GM03348 (cell line): ENCODE results near the gene PRSS12.

Source experiments
- DNase-seq: peaks from one replicate; pipeline ENCODE4 v3.0.0; 2012; ENCODE audit warnings: low spot score

Gene PRSS12

GRCh38 chr4:118357601-118358000, 4.8 kb upstream of the PRSS12 start:
- DNase-seq = no peak

- DNase-seq = no peak
Measured at GRCh38 chr4:118356731-118357130, 3.9 kb upstream of the PRSS12 start.

- DNase-seq = no peak
Measured at GRCh38 chr4:118356111-118356510, 3.3 kb upstream of the PRSS12 start.

GRCh38 chr4:118354913-118355312, 2.1 kb upstream of the PRSS12 start:
- no peak for DNase-seq

DNA sequence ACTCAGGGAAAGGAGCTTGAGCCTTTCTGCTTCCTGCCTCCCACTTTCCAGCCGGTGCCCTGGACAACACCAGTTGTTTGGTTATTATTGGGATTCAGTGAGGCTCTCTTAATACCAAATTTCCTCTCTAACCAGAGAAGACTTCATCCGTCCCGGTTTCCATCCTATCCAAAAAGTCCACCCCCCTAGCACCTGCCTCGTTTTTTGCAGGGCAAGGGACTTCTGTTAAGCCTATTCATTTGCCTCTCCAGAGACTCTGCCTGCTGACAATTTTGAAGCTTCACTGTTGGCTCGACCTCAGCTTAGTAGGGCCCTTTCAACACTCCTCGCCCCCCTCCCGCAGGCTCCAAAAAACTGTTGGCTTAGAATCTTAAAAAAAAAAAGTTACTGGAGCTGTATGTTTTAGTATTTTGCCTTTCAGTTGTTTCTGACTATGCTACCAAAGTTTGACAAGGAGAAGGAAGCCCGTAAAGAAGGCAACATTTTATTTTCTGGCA, 779 bp upstream of the PRSS12 start:
- DNase-seq = no peak

DNA sequence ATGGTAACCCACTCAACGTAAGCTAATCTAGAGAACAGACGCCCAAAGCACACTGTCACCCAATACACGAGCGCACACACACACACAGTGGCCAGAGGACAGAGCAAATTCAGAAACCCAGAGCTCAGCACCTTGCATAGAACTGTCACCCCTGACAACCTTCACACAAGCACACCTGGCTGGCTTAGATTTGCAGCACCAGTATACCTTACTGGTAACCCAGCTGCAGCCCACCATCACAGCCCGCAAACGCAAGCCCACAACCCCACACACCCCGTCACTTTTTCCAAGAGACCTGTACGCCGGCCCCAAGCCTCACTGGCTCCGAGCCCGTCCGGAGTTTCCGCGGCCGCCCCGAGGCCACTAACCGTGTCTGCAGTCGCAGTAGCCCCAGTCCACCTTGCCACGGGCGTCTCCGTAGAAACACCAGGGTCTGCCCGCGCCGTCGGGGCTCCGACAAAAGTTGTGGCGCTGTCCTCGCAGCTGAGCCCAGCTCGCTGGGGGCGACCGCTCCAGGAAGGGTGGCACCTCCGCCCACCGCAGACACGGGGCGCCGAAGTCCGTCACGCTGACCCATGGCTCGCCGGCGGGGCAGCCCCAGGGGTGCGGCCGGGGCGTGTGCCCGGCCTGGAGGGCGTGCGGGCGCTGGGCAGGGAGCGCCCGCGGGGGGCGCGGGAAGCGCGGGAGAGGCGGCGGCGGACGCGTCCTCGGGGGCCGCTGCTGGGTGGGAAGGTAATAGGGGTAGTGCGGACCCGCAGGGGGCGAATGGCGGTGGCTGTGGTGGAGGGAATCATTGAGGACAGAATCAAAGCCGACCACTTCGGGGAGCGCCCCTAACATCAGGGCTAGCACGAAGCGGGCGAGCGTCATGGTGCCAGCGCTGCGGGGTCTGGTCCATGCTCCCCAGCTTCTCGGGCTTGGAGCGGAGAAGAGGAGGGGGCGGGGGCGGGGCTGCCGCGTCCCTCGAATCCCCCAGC, 664 bp downstream of the PRSS12 start:
- DNase-seq = peak; percentile 55

GRCh38 chr4:118350961-118351360, 1.8 kb downstream of the PRSS12 start:
- DNase-seq = no peak

GRCh38 chr4:118348886-118349285, 3.9 kb downstream of the PRSS12 start:
- no peak for DNase-seq

- DNase-seq = no peak
Measured at GRCh38 chr4:118346495-118346894, 6.3 kb downstream of the PRSS12 start.

GRCh38 chr4:118345813-118346212, 7.0 kb downstream of the PRSS12 start:
- DNase-seq = no peak

- no peak for DNase-seq
Measured at GRCh38 chr4:118344801-118345200, 8.0 kb downstream of the PRSS12 start.

DNA sequence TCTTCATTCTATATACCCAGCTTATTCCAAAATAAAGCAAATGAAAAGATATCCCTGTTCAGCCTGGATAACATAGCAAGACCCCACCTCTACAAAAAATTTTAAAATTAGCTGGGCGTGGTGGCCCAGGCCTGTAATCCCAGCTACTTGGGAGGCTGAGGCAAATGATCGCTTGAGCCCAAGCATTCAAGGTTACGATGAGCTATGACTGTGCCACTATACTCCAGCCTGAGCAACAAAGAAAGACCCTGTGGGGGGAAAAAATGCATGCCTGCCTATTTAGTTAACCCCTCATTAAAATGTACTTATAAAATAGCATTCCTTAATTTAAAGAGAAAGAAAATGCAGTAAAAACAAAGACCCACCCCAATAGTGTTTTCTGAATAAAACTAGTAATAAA, 9.3 kb downstream of the PRSS12 start:
- no peak for DNase-seq

GRCh38 chr4:118340109-118340508, 12.7 kb downstream of the PRSS12 start:
- no peak for DNase-seq

DNA sequence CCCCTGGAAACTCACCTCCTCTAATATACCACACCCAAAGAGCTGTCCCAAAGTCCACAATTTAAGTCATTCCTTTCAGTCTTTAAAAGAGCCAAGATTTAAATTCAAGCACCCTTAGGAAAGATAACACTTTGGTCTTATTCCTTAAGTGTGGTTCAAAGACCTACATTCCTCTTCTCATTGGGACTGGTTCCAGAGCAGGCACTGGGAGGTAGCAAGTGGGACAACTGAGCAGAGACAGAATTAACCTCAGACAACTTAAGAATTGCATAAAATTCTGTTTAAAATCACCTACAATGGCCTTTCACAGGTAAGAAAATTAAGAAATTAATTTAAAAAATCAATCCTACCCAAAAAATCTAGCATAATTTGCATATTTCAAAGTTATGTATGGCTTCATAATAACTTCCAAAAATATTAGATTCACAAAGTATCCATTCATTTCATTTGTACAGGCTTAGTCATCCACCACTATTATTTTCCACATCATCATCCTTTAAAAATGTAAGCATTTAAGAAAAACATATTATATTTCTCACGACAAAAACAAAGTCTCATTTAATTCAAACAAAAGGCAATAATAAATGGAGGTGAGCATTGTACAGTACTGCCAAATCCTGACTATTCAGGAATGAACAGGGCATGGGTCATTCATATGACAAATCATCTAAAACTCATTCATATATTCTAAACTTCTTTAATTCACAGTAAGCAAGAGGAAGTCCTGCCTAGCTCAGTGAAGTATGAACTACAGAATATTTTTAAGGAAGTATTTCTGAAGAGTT, 13.6 kb downstream of the PRSS12 start:
- peak; percentile 38 for DNase-seq

DNA sequence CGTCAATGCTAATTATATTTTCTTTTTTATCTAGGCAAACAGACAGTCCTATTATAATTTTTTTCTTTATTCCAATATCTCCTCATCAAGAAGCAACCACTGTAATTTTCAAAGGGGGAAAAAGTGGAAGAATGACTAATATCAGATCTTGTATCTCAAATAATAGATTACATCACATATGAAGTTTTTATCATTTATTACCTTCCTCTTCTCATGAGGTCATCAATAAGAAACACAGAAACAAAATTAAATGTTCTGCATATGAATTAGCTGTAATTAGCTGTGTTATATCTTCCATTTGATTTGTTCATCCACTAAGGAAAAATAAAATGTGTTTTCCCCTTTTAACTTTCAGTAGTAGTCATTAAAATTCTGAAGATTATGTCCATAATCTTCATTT, 14.3 kb downstream of the PRSS12 start:
- no peak for DNase-seq

- DNase-seq = no peak
Measured at GRCh38 chr4:118337954-118338353, 14.8 kb downstream of the PRSS12 start.

DNA sequence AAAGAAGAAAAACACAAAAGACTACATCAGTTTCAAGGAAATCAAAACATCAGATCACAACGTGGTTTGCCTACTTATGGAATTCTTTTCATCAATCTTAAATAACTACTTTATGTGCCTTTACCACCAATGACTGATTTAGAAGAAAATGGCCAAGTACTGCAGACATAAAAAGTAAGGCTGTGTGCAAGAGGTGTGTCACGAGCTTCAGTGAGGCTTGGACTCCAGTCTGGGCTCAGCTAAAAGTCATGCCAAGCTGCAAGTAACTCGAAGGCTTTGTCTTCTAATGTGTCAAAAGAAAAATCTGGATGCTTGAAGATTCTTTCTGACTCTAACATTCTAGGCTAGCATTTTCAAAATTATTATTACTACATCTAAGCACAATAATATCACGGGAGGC, 17.0 kb downstream of the PRSS12 start:
- DNase-seq = no peak

GRCh38 chr4:118335324-118335723, 17.5 kb downstream of the PRSS12 start:
- no peak for DNase-seq

GRCh38 chr4:118331352-118331751, 21.5 kb downstream of the PRSS12 start:
- no peak for DNase-seq

DNA sequence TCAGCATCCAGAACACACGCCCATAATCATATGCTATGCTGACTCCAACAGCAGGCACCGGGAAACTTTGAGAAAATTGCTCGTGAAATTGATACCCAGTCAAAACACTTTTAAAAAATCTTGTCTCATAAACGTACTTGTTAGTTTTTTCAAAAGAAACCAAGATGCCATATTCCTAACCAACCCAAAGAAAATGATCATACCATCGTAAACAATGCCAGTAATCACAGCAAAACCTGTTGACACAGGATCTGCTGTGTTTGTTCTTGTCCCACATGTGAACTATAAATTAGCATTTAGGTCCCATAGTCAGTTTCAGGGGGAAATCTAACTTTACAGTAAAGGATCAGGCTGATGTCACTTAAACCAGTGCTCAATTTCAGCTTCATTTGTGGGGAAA, 23.0 kb downstream of the PRSS12 start:
- no peak for DNase-seq

DNA sequence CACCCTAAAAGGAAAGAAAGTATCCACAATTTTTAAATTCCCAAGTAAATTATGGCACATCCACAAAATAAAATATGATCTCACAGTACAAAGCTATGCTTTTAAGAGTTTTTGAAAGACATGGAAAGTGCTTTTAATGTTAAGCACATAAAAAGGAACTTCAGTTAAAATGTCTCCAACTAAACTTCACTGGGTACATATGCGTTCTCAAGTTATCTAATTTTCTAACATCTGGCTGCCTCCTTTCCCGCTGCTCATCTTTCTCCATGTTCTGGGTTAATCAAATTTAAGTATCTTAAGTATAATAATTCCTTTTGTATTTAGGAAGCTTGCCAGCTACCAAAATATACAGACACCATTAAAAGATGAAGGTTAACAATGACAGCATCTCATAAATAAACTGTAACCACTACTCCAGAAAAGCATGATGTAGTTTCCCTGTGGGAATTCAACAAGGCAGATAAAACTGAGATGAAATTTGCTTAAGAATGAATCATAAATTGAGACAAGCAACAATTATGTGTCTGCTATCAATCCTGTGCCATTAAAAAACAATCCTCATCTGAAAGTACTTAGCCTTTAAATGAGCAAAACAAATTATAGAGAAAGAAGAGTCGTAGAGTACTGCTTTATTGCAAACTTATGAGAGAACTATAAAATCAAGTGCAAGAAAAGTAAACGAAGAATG, 25.1 kb downstream of the PRSS12 start:
- DNase-seq = peak; percentile 61

- no peak for DNase-seq
Measured at GRCh38 chr4:118326585-118326984, 26.2 kb downstream of the PRSS12 start.
